Gastroesophageal sphincter (tissue), 3 donors: ENCODE results near the gene NT5M.

ENCODE experiments used
- POLR2A ChIP-seq, 2 donors: fragments of 450-650 bp; IDR thresholded peaks; one replicate each; pipeline ENCODE4 v1.6.1; 2017; ENCODE audit warnings: antibody characterized with exemption in 2 of 2, mild to moderate bottlenecking in 2 of 2, moderate library complexity in 1 of 2
- POLR2AphosphoS5 ChIP-seq: sonication (generic); formaldehyde crosslinking; IDR thresholded peaks from one replicate; pipeline ENCODE4 v1.6.1; 2017; ENCODE audit warnings: antibody characterized with exemption
- TF ChIP-seq, protein P1 (sequence below), 4 experiments: fragments of 200-600 bp in 2 of 4; fragments of 450-650 bp in 2 of 4; sonication (generic) in 1 of 4; IDR thresholded peaks; one replicate each; pipeline ENCODE4 v1.5.1; 2017 to 2019; ENCODE audit warnings: antibody characterized with exemption in 4 of 4, mild to moderate bottlenecking in 2 of 4, moderate library complexity in 2 of 4

DNA sequence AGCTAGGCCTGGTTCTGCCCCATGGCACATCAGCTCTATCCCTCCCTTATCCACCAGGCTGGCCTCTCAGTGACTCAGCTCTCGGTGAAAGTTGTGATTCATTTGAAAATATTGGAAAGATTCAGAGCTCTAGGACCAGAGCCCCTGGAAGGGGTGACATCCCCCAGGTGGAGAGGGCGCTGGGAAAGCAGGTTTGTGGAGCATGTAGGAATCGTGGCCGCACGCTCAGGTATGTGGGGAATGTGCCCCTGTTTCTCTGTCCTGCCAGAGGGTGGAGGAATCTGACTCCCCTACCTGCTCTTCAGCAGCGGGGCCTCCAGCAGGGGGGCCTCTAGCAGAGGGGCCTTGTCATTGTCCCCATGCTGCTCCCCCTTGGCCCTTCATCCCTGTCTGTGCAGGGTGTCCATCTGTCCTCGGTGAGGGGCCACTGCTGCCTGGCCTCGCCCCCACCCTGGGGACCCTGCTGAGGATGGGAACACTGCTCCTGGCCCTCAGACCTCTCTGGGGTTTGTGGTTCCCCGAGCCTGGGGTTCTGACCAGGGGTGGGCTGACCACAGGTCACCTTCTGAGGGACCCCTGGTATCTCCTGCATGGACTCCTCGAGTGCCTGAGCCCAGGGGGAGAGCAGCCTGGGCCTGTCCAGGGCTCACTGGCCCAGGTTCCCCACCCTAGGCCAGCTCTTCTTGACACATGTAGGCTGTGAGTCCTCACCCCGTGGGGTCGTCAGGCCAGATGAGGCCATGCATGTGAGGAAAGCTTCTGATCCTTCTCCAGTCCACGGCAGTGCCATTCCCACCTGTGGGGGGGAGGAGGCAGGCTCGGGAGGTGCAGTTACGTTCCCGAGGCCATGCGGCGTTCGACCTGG is 47.5 kb downstream of the NT5M start:
- no peak for TF ChIP-seq POLR2AphosphoS5
- no peak for TF ChIP-seq POLR2A (IDR thresholded peaks at IDR 0.05)
- TF ChIP-seq, protein P1, sequence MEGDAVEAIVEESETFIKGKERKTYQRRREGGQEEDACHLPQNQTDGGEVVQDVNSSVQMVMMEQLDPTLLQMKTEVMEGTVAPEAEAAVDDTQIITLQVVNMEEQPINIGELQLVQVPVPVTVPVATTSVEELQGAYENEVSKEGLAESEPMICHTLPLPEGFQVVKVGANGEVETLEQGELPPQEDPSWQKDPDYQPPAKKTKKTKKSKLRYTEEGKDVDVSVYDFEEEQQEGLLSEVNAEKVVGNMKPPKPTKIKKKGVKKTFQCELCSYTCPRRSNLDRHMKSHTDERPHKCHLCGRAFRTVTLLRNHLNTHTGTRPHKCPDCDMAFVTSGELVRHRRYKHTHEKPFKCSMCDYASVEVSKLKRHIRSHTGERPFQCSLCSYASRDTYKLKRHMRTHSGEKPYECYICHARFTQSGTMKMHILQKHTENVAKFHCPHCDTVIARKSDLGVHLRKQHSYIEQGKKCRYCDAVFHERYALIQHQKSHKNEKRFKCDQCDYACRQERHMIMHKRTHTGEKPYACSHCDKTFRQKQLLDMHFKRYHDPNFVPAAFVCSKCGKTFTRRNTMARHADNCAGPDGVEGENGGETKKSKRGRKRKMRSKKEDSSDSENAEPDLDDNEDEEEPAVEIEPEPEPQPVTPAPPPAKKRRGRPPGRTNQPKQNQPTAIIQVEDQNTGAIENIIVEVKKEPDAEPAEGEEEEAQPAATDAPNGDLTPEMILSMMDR (IDR thresholded peaks at IDR 0.05) = no peak
